Erythroblast (primary cell): ENCODE results near the gene ANKS3.

Experiments used
- GATA1 ChIP-seq: IDR thresholded peaks from 2 replicates; pipeline ENCODE4 v1.6.1; 2011; ENCODE audit warnings: low read depth, mild to moderate bottlenecking, control low read depth, low read length, moderate library complexity
- POLR2A ChIP-seq: IDR thresholded peaks from 2 replicates; pipeline ENCODE4 v1.6.1; 2011; ENCODE audit warnings: mild to moderate bottlenecking, low read length

GRCh38 chr16:4709481-4709880 lies 24.6 kb downstream of the ANKS3 start:
- TF ChIP-seq POLR2A (no peak), GATA1 (no peak)
